GM03348 (cell line): Measurements from ENCODE around the gene UCHL5.

Source experiments
- DNase-seq: peaks from one replicate; pipeline ENCODE4 v3.0.0; 2012; ENCODE audit warnings: low spot score

The UCHL5 gene

DNA sequence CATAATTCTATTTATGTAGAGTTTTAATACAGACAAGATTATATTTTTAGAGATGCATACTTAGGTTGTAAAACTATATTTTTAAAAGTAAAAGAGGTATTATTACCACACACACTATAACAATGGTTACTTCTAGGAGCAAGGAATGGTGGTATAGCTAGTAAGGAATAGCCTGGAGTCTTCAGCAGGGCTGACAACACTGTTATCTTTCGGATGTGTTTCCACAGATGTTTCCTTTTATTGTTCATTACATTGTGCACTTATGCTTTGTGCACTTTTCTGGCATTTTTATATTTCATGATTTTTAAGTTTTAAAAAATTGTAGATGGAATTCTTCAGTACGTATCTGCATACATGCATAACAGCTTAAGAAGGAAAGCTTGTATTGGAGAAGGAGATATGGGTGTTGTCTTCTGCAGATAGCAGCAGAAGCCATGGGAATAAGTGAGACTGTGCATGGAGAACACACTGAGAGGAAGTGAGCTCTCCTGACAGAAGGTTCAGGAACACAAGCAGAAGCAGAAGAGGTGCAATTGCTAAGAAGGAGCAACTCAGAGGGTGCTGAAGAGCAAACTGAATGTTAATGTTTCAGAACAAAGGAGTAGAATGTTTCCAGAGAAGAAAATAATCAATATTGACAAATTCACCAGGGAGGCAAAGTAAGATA, 91.8 kb downstream of the UCHL5 start:
- no peak for DNase-seq

DNA sequence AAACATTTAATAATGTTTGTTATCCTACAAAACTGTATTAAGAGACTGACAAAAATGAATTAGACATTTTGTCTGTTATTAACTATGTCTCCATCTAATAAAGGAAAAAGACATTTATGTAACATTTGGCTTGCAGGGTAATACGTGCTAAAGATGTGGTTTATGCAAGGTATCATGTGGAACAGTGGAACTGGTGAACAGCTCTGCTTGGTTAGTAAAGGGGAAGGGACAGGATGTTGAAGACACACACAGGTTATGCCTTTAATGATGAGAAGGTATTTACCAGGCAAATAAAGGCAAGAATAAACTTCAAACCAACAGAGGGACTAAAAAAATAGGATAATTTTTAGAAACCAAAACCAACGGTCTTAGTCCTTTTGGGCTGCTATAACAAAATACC, 93.1 kb downstream of the UCHL5 start:
- no peak for DNase-seq

DNA sequence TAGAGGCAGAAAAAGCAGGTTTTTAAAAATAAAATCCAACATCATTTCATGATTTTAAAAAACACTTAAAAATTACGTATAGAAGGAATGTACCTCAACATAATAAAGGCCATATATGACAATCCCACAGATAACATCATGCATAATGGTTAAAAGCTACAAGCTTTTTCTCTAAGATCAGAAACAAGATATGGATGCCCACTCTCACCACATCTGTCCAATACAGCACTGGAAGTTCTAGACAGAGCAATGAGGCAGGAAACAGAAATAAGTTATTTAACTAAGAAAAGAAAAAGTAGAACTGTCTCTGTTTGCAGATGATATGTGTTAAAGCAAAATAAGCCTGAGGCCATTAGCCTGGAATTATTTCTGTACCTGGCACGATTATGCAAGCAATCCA, 96.3 kb downstream of the UCHL5 start:
- no peak for DNase-seq
